ENCODE measurements around the gene EGFL6.

DNA sequence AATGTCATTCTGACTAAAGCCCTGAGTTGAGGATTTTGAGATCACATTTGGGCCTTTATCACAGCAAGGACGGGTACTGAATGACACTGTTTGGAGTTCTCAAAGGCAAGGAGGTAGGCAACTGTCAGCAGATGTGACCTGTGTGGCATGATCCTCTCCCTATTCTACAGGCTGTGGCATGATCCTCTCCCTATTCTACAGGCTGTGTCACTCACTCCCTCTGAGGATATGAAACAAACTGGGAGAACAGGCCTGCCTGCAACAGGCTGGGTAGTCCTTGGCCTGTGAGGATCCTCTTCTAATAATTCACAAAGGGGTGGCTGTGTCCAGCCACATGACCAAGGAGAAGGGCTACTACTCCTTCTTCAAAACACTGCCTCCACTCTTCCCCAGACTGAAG lies 68.6 kb downstream of the EGFL6 start:
- TF ChIP-seq, protein P1, sequence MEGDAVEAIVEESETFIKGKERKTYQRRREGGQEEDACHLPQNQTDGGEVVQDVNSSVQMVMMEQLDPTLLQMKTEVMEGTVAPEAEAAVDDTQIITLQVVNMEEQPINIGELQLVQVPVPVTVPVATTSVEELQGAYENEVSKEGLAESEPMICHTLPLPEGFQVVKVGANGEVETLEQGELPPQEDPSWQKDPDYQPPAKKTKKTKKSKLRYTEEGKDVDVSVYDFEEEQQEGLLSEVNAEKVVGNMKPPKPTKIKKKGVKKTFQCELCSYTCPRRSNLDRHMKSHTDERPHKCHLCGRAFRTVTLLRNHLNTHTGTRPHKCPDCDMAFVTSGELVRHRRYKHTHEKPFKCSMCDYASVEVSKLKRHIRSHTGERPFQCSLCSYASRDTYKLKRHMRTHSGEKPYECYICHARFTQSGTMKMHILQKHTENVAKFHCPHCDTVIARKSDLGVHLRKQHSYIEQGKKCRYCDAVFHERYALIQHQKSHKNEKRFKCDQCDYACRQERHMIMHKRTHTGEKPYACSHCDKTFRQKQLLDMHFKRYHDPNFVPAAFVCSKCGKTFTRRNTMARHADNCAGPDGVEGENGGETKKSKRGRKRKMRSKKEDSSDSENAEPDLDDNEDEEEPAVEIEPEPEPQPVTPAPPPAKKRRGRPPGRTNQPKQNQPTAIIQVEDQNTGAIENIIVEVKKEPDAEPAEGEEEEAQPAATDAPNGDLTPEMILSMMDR (IDR thresholded peaks at IDR 0.05): no peak
- TF ChIP-seq POLR2A (IDR thresholded peaks at IDR 0.05): no peak

All from body of pancreas (tissue), 4 donors.